Spleen (tissue), 11 donors: ENCODE results near the gene SACS. TPM values are rescaled to one million over a fixed set of nuclear protein-coding genes. Genes with fewer than 3 reads are reported as not detected.

Experiments
- DNase-seq: peaks from one replicate; pipeline ENCODE4 v3.0.0-alpha.2; 2020
- H3K27ac ChIP-seq, 8 donors: fragments of 200-600 bp; sonication (generic) in 7 of 8; 1 replicate in 4 of 8; 2 replicates in 4 of 8; pipeline versions ENCODE4 v1.5.0 to v1.8.0; 2016 to 2021; ENCODE audit warnings: inconsistent platforms in 4 of 8, mild to moderate bottlenecking in 4 of 8, moderate library complexity in 1 of 8
- H3K27me3 ChIP-seq, 7 donors: fragments of 200-600 bp; sonication (generic) in 6 of 7; replicated peaks in 1 of 7; 1 replicate in 4 of 7; 2 replicates in 3 of 7; pipeline versions ENCODE4 v1.5.0 to v1.8.0; 2016 to 2021; ENCODE audit warnings: inconsistent platforms in 3 of 7, mild to moderate bottlenecking in 1 of 7
- H3K36me3 ChIP-seq, 6 donors: fragments of 200-600 bp; sonication (generic) in 5 of 6; 1 replicate in 4 of 6; 2 replicates in 2 of 6; pipeline versions ENCODE4 v1.5.0 to v1.8.0; 2016 to 2021; ENCODE audit warnings: inconsistent platforms in 2 of 6
- H3K4me1 ChIP-seq, 6 donors: fragments of 200-600 bp; sonication (generic) in 5 of 6; 1 replicate in 3 of 6; 2 replicates in 3 of 6; pipeline versions ENCODE4 v1.5.0 to v1.8.0; 2016 to 2021; ENCODE audit warnings: inconsistent platforms in 3 of 6
- H3K4me3 ChIP-seq, 8 donors: fragments of 200-600 bp; sonication (generic) in 7 of 8; 1 replicate in 4 of 8; 2 replicates in 4 of 8; pipeline versions ENCODE4 v1.5.0 to v1.8.0; 2016 to 2021; ENCODE audit warnings: inconsistent platforms in 4 of 8, mild to moderate bottlenecking in 4 of 8, moderate library complexity in 2 of 8
- H3K9me3 ChIP-seq, 8 donors: fragments of 200-600 bp; sonication (generic) in 7 of 8; 1 replicate in 4 of 8; 2 replicates in 4 of 8; pipeline versions ENCODE4 v1.5.0 to v1.8.0; 2016 to 2021; ENCODE audit warnings: inconsistent platforms in 4 of 8
- POLR2A ChIP-seq, 3 donors: fragments of 450-650 bp; IDR thresholded peaks; one replicate each; pipeline ENCODE4 v1.5.1; 2017; ENCODE audit warnings: antibody characterized with exemption in 3 of 3, mild to moderate bottlenecking in 1 of 3
- POLR2AphosphoS5 ChIP-seq, 3 donors: sonication (generic); formaldehyde crosslinking; IDR thresholded peaks; one replicate each; pipeline ENCODE4 v1.5.1; 2017; ENCODE audit warnings: antibody characterized with exemption in 3 of 3
- WGBS, 5 donors: extraction: QIAGEN DNeasy Blood & Tissue Kit in 3 of 5; methylation state at CpG; one replicate each; pipeline versions ENCODE4 v1.1.5 to v1.1.7; 2013 to 2018; 5-methylcytosine and 5-hydroxymethylcytosine counted together
- intact Hi-C: fragments of 100-400 bp; cut with DNase I; formaldehyde crosslinking; loops from one replicate; pipeline ENCODE4 v1.15.0; 2023; ENCODE audit warnings: low total_unique reads
- polyA plus RNA-seq, 3 donors: library from polyadenylated mRNA; stranded (reverse); fragments of 200-250 nt; gene quantifications; one replicate each; pipeline ENCODE4 v1.2.1, GENCODE V29; 2013
- total RNA-seq, 7 donors: library from RNA; depleted of rRNA in 3 of 7; stranded (reverse); fragments of >200 nt in 3 of 7; fragmentation: NEBNext Ultra II Directional in 4 of 7; extraction: Animal tissue kit (Norgen Biotek cat#: 25700) in 4 of 7; gene quantifications; one replicate each; pipeline versions ENCODE4 v1.1.0 to v1.2.1, GENCODE V29; 2016 to 2021
- TF ChIP-seq, protein P1 (sequence below), 11 experiments: fragments of 200-600 bp in 7 of 11; fragments of 450-650 bp in 4 of 11; sonication (generic) in 4 of 11; IDR thresholded peaks in 8 of 11; conservative IDR thresholded peaks in 3 of 11; 1 replicate in 7 of 11; 2 replicates in 4 of 11; pipeline versions ENCODE4 v1.4.0 to v1.8.0; 2016 to 2021; ENCODE audit warnings: antibody characterized with exemption in 11 of 11, inconsistent platforms in 4 of 11, mild to moderate bottlenecking in 1 of 11
- donor health status: healthy with polysubstance abuse.
- donor health status: DM: no; HTN: no; CAD: no; lungs with moderate emphysema.
- donor health status: DM: no; HTN: no; CAD: no.
- donor health status: Bipolar disorder and iron deficiency.
- donor health status: healthy.
- donor health status: DM: no; HTN: no; CAD: no.
- donor health status: DM: yes; HTN: yes; CAD: no.

SACS gene
- total and polyA plus RNA-seq, 10 donors: 4.6 to 34.4 (median 23.1) TPM

GRCh38 chr13:23385931-23386330 lies 47.6 kb downstream of the SACS start:
- no peak for DNase-seq
- intact Hi-C loops: no loop called here
- no peak overlapping the region for H3K27ac ChIP-seq
- WGBS, 5 donors: 89 to 95% (median 95%) methylated on average over 3 of the region's 3 CpGs
- no peak overlapping the region for H3K4me3 ChIP-seq
- no peaks in the 10 kb centered on the region for H3K36me3 ChIP-seq
- TF ChIP-seq POLR2A (IDR thresholded peaks at IDR 0.05): no peak
- no peak for TF ChIP-seq POLR2AphosphoS5 (IDR thresholded peaks at IDR 0.05)
- TF ChIP-seq, protein P1, sequence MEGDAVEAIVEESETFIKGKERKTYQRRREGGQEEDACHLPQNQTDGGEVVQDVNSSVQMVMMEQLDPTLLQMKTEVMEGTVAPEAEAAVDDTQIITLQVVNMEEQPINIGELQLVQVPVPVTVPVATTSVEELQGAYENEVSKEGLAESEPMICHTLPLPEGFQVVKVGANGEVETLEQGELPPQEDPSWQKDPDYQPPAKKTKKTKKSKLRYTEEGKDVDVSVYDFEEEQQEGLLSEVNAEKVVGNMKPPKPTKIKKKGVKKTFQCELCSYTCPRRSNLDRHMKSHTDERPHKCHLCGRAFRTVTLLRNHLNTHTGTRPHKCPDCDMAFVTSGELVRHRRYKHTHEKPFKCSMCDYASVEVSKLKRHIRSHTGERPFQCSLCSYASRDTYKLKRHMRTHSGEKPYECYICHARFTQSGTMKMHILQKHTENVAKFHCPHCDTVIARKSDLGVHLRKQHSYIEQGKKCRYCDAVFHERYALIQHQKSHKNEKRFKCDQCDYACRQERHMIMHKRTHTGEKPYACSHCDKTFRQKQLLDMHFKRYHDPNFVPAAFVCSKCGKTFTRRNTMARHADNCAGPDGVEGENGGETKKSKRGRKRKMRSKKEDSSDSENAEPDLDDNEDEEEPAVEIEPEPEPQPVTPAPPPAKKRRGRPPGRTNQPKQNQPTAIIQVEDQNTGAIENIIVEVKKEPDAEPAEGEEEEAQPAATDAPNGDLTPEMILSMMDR (IDR thresholded peaks at IDR 0.05 in 8 of 11, conservative IDR thresholded peaks at IDR 0.05 in 3 of 11): no peak
- no peaks in the 10 kb centered on the region for H3K9me3 ChIP-seq
- H3K27me3 ChIP-seq: no peaks in the 10 kb centered on the region
- H3K4me1 ChIP-seq: peaks cover 0 to 10% (median 7%) of the 10 kb centered on the region in 6 donors

DNA sequence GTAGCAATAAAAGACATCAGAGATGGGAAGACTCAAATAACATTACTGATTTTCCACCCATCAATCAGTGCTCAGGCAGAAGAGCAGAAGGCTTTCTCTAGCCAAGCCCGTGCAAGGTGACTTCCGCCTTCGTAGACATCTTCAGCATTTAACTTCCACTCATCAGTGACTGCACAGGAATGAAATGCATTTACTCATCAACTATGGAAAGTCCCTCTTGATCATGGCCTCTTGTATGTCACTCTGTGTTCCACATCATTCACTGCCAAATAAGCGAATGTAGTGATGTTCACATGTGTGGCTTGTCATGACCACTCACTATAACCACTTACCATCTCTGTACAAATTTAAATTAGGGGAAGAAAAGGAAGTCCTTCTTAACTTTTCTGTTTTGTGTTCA lies 49.4 kb downstream of the SACS start:
- no peaks in the 10 kb centered on the region for H3K27me3 ChIP-seq
- TF ChIP-seq POLR2AphosphoS5 (IDR thresholded peaks at IDR 0.05) (no peak), POLR2A (IDR thresholded peaks at IDR 0.05) (no peak)
- TF ChIP-seq, protein P1 (IDR thresholded peaks at IDR 0.05 in 8 of 11, conservative IDR thresholded peaks at IDR 0.05 in 3 of 11): no peak
- no peaks in the 10 kb centered on the region for H3K36me3 ChIP-seq
- 61 to 80% (median 71%) methylated on average over 4 of the region's 4 CpGs for WGBS, 5 donors
- intact Hi-C loops: no loop called here
- peaks cover 0 to 27% (median 22%) of the 10 kb centered on the region in 6 donors for H3K4me1 ChIP-seq
- no peak overlapping the region for H3K4me3 ChIP-seq
- no peak for DNase-seq
- peak overlapping the region in 3 of 8 donors; percentile 32 to 56 (median 43) for H3K27ac ChIP-seq
- H3K9me3 ChIP-seq: no peaks in the 10 kb centered on the region

GRCh38 chr13:23383151-23383550 lies 50.4 kb downstream of the SACS start:
- 92 to 96% (median 93%) methylated on average over 6 of the region's 6 CpGs for WGBS, 5 donors
- no peak for DNase-seq
- Histone ChIP-seq H3K9me3 (no peaks in the 10 kb centered on the region), H3K4me1 (peaks cover 8 to 37% (median 31%) of the 10 kb centered on the region in 6 donors), H3K36me3 (no peaks in the 10 kb centered on the region), H3K4me3 (no peak overlapping the region), H3K27me3 (no peaks in the 10 kb centered on the region), H3K27ac (no peak overlapping the region)
- TF ChIP-seq POLR2A (IDR thresholded peaks at IDR 0.05) (no peak), POLR2AphosphoS5 (IDR thresholded peaks at IDR 0.05) (no peak)
- TF ChIP-seq, protein P1 (IDR thresholded peaks at IDR 0.05 in 8 of 11, conservative IDR thresholded peaks at IDR 0.05 in 3 of 11): no peak
- intact Hi-C loops: no loop called here

- TF ChIP-seq, protein P1 (IDR thresholded peaks at IDR 0.05 in 8 of 11, conservative IDR thresholded peaks at IDR 0.05 in 3 of 11): no peak
- TF ChIP-seq POLR2AphosphoS5 (IDR thresholded peaks at IDR 0.05) (no peak), POLR2A (IDR thresholded peaks at IDR 0.05) (no peak)
- intact Hi-C loops: no loop called here
- H3K27ac ChIP-seq: no peak overlapping the region
These were observed 51.6 kb downstream of the SACS start for GRCh38 chr13:23381866-23382265.

More at GRCh38 chr13:23381866-23382265, 51.6 kb downstream of the SACS start:
- H3K27me3 ChIP-seq: no peaks in the 10 kb centered on the region
- H3K4me3 ChIP-seq: no peak overlapping the region
- H3K36me3 ChIP-seq: no peaks in the 10 kb centered on the region
- no peaks in the 10 kb centered on the region for H3K9me3 ChIP-seq
- no peak for DNase-seq
- WGBS, 5 donors: 62 to 69% (median 67%) methylated on average over 6 of the region's 6 CpGs
- peaks cover 8 to 49% (median 40%) of the 10 kb centered on the region in 6 donors for H3K4me1 ChIP-seq
